MCF 10A (cell line): ENCODE results near the gene POLR3B. TPM values are rescaled to one million over a fixed set of nuclear protein-coding genes. Genes with fewer than 3 reads are reported as not detected.

Source experiments
- BruUV-seq: library from RNA; stranded (reverse); fragments of 400-500 nt; replicated peaks from 2 replicates; lab custom pipeline; 2021; lab: Mats Ljungman, UMichigan
- CTCF ChIA-PET: fragments of 300-600 bp; sonication (Branson Sonifier 250); formaldehyde crosslinking; extraction: SDS; loops from one replicate; lab custom pipeline; 2021; ENCODE audit warnings: antibody characterized with exemption, inconsistent platforms; lab: Yijun Ruan, JAX
- POLR2A ChIA-PET: fragments of 300-600, 350-650 bp; sonication (Branson Sonifier 250); formaldehyde crosslinking; extraction: SDS; loops from one replicate; lab custom pipeline; 2020; ENCODE audit warnings: antibody characterized with exemption, inconsistent platforms; lab: Yijun Ruan, JAX
- DNase-seq: peaks from one replicate; pipeline ENCODE4 v3.0.0-alpha.2; 2018; ENCODE audit not compliant: unreplicated experiment
- H3K27ac Mint-ChIP-seq: one replicate; pipeline ENCODE4 v1.8.0; 2022; ENCODE audit warnings: mild to moderate bottlenecking, low read depth, mixed read lengths; ENCODE audit not compliant: unreplicated experiment
- H3K27me3 Mint-ChIP-seq: one replicate; pipeline ENCODE4 v1.8.0; 2022; ENCODE audit warnings: mixed read lengths; ENCODE audit not compliant: insufficient read depth, unreplicated experiment
- H3K36me3 Mint-ChIP-seq: one replicate; pipeline ENCODE4 v1.8.0; 2022; ENCODE audit warnings: mild to moderate bottlenecking, moderate library complexity, mixed read lengths; ENCODE audit not compliant: insufficient read depth, unreplicated experiment
- H3K4me1 Mint-ChIP-seq: one replicate; pipeline ENCODE4 v1.8.0; 2022; ENCODE audit warnings: mixed read lengths; ENCODE audit not compliant: insufficient read depth, unreplicated experiment
- H3K4me3 Mint-ChIP-seq: one replicate; pipeline ENCODE4 v1.8.0; 2022; ENCODE audit warnings: mild to moderate bottlenecking, moderate library complexity, mixed read lengths; ENCODE audit not compliant: unreplicated experiment
- H3K9me3 Mint-ChIP-seq: one replicate; pipeline ENCODE4 v1.8.0; 2022; ENCODE audit warnings: mixed read lengths; ENCODE audit not compliant: unreplicated experiment
- intact Hi-C: fragments of 100-400 bp; cut with micrococcal nuclease; formaldehyde crosslinking; loops from 2 replicates; pipeline ENCODE4 v1.14.1; 2022
- total RNA-seq: library from RNA; stranded (reverse); gene quantifications from 2 replicates; pipeline ENCODE4 v1.2.3, GENCODE V29; 2022
- TF ChIP-seq, protein P1 (sequence below): fragments of 200-600 bp; IDR thresholded peaks from one replicate; pipeline ENCODE4 v1.8.0; 2022; ENCODE audit warnings: antibody characterized with exemption, mild to moderate bottlenecking; ENCODE audit not compliant: unreplicated experiment

Gene POLR3B
- total RNA-seq, 1 experiment from 2014 or later = 15.7 TPM

GRCh38 chr12:106332536-106332935 lies 25.0 kb upstream of the POLR3B start:
- H3K36me3 Mint-ChIP-seq = peaks cover 26% of the 10 kb centered on the region
- TF ChIP-seq, protein P1, sequence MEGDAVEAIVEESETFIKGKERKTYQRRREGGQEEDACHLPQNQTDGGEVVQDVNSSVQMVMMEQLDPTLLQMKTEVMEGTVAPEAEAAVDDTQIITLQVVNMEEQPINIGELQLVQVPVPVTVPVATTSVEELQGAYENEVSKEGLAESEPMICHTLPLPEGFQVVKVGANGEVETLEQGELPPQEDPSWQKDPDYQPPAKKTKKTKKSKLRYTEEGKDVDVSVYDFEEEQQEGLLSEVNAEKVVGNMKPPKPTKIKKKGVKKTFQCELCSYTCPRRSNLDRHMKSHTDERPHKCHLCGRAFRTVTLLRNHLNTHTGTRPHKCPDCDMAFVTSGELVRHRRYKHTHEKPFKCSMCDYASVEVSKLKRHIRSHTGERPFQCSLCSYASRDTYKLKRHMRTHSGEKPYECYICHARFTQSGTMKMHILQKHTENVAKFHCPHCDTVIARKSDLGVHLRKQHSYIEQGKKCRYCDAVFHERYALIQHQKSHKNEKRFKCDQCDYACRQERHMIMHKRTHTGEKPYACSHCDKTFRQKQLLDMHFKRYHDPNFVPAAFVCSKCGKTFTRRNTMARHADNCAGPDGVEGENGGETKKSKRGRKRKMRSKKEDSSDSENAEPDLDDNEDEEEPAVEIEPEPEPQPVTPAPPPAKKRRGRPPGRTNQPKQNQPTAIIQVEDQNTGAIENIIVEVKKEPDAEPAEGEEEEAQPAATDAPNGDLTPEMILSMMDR = no peak
- H3K27me3 Mint-ChIP-seq = no peaks in the 10 kb centered on the region
- no peak overlapping the region for H3K27ac Mint-ChIP-seq
- H3K4me1 Mint-ChIP-seq = no peaks in the 10 kb centered on the region
- ChIA-PET POLR2A (interaction anchor here (0.6 to 1.1 kb wide), 3 partner anchors 29 to 1316 kb away, joined by 3 to 4 read pairs (median 4); no protein-coding TSS in a partner anchor), CTCF (interaction anchor here (0.6 to 2.1 kb wide), 4 partner anchors 10 to 54 kb away, joined by 3 to 6 read pairs (median 4); partner anchors contain the start of gene POLR3B)
- no peak overlapping the region for H3K4me3 Mint-ChIP-seq
- DNase-seq = no peak
- H3K9me3 Mint-ChIP-seq = no peaks in the 10 kb centered on the region
- intact Hi-C loops = no loop called here
- no TSS peak for BruUV-seq

- TF ChIP-seq, protein P1 = no peak
- Mint-ChIP-seq H3K27ac (no peak overlapping the region), H3K4me1 (no peaks in the 10 kb centered on the region), H3K27me3 (no peaks in the 10 kb centered on the region), H3K4me3 (no peak overlapping the region), H3K36me3 (peaks cover 26% of the 10 kb centered on the region), H3K9me3 (no peaks in the 10 kb centered on the region)
- BruUV-seq = no TSS peak
- POLR2A ChIA-PET = interaction anchor here (0.6 to 1.0 kb wide), 3 partner anchors 30 to 1317 kb away, joined by 3 to 4 read pairs (median 3); no protein-coding TSS in a partner anchor
- CTCF ChIA-PET = interaction anchor here (0.6 to 2.1 kb wide), 3 partner anchors 9 to 54 kb away, joined by 4 to 6 read pairs (median 5); partner anchors contain the start of gene POLR3B
- DNase-seq = no peak
- intact Hi-C loops = no loop called here
Observed at GRCh38 chr12:106333010-106333409, 24.5 kb upstream of the POLR3B start.

GRCh38 chr12:106333756-106334155 lies 23.8 kb upstream of the POLR3B start:
- BruUV-seq = no TSS peak
- intact Hi-C loops = no loop called here
- no peak for DNase-seq
- Mint-ChIP-seq H3K9me3 (no peaks in the 10 kb centered on the region), H3K4me3 (no peak overlapping the region), H3K36me3 (peaks cover 26% of the 10 kb centered on the region), H3K27ac (no peak overlapping the region), H3K27me3 (no peaks in the 10 kb centered on the region), H3K4me1 (no peaks in the 10 kb centered on the region)
- ChIA-PET CTCF (interaction anchor here (0.7 to 2.1 kb wide), 3 partner anchors 9 to 150 kb away, joined by 3 to 6 read pairs (median 5); partner anchors contain the start of gene POLR3B), POLR2A (no interaction called here)
- TF ChIP-seq, protein P1 = no peak

GRCh38 chr12:106341086-106341877 lies 16.3 kb upstream of the POLR3B start:
- H3K4me1 Mint-ChIP-seq = peaks cover 22% of the 10 kb centered on the region
- CTCF ChIA-PET = interaction anchor here (0.7 to 2.5 kb wide), 6 partner anchors 8 to 414 kb away, joined by 3 to 15 read pairs (median 5); no protein-coding TSS in a partner anchor
- POLR2A ChIA-PET = interaction anchor here (0.6 to 2.7 kb wide), 10 partner anchors 10 to 753 kb away, joined by 3 to 25 read pairs (median 4); partner anchors contain the start of genes CKAP4, POLR3B and TCP11L2
- TF ChIP-seq, protein P1 = no peak
- no peak overlapping the region for H3K4me3 Mint-ChIP-seq
- peak overlapping the region; percentile 64 for H3K27ac Mint-ChIP-seq
- DNase-seq = no peak
- H3K36me3 Mint-ChIP-seq = peaks cover 26% of the 10 kb centered on the region
- no TSS peak for BruUV-seq
- intact Hi-C loops = no loop called here
- no peaks in the 10 kb centered on the region for H3K27me3 Mint-ChIP-seq
- no peaks in the 10 kb centered on the region for H3K9me3 Mint-ChIP-seq
